Measurements from ENCODE around the gene CFAP97D2.
"Not testable (repeated sequence)": the region's sequence is repeated elsewhere in the genome, so short reads cannot be mapped to it uniquely, and the experiment has no call there.

CFAP97D2 gene

DNA sequence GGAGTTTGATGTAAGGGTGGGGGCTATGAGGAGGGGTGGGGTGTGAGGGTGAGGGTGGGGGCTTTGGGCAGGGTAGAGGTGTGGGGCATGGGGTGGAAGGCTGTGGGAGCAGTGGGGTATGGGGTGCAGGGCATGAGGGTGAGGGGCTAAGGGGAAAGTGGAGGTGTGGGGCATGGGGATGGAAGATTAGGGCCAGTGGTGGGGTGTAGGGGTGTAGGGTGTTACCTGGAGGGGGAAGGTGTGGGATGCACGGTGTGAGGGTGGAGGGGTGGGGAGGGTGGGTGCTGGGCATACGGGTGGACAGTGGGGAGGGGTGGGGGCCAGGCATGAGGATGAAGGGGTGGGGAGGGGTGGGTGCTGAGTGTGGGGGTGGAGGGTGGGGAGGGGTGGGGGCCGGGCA is 23.7 kb upstream of the CFAP97D2 start:
- TF ChIP-seq, protein P1, sequence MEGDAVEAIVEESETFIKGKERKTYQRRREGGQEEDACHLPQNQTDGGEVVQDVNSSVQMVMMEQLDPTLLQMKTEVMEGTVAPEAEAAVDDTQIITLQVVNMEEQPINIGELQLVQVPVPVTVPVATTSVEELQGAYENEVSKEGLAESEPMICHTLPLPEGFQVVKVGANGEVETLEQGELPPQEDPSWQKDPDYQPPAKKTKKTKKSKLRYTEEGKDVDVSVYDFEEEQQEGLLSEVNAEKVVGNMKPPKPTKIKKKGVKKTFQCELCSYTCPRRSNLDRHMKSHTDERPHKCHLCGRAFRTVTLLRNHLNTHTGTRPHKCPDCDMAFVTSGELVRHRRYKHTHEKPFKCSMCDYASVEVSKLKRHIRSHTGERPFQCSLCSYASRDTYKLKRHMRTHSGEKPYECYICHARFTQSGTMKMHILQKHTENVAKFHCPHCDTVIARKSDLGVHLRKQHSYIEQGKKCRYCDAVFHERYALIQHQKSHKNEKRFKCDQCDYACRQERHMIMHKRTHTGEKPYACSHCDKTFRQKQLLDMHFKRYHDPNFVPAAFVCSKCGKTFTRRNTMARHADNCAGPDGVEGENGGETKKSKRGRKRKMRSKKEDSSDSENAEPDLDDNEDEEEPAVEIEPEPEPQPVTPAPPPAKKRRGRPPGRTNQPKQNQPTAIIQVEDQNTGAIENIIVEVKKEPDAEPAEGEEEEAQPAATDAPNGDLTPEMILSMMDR (IDR thresholded peaks at IDR 0.05; ENCODE audit: insufficient read depth, low read depth, low read length, missing control alignments): no peak
- no peak for DNase-seq (ENCODE audit: low read depth)
- H3K4me3 ChIP-seq (ENCODE audit: low read depth, low read length): no peak overlapping the region

- TF ChIP-seq, protein P1 (IDR thresholded peaks at IDR 0.05; ENCODE audit: insufficient read depth, low read depth, low read length, missing control alignments): no peak
- H3K4me3 ChIP-seq (ENCODE audit: low read depth, low read length): no peak overlapping the region
- no peak for DNase-seq (ENCODE audit: low read depth)
These were observed 22.9 kb upstream of the CFAP97D2 start for GRCh38 chr13:114155926-114156883.

DNA sequence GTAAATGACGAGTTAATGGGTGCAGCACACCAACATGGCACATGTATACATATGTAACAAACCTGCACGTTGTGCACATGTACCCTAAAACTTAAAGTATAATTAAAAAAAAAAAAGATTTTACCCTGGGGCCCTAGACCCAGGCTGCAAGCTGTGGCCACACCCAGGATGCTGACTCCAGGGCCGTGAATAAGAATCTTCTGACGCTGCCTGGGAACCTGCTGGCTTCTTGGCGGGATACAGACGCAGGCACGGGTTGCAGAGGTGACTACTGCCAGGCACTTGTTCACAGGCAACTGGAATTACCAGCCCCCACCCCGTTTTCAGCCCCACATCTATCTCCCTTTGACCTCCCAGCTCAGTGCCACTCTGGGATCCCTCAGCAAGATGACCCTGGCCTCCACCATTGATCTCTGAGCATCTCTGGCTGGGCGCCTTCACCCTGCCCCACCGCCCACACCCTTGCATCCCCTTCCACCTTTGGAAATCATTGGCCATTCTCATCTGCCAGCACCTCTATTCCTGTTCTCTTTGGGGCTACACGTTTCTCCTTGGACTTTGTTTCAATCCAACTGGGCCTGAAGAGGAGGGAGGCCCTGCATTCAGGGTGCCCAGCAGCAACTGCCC is 21.1 kb upstream of the CFAP97D2 start:
- TF ChIP-seq, protein P1 (IDR thresholded peaks at IDR 0.05; ENCODE audit: insufficient read depth, low read depth, low read length, missing control alignments): no peak
- no peak overlapping the region for H3K4me3 ChIP-seq (ENCODE audit: low read depth, low read length)

DNA sequence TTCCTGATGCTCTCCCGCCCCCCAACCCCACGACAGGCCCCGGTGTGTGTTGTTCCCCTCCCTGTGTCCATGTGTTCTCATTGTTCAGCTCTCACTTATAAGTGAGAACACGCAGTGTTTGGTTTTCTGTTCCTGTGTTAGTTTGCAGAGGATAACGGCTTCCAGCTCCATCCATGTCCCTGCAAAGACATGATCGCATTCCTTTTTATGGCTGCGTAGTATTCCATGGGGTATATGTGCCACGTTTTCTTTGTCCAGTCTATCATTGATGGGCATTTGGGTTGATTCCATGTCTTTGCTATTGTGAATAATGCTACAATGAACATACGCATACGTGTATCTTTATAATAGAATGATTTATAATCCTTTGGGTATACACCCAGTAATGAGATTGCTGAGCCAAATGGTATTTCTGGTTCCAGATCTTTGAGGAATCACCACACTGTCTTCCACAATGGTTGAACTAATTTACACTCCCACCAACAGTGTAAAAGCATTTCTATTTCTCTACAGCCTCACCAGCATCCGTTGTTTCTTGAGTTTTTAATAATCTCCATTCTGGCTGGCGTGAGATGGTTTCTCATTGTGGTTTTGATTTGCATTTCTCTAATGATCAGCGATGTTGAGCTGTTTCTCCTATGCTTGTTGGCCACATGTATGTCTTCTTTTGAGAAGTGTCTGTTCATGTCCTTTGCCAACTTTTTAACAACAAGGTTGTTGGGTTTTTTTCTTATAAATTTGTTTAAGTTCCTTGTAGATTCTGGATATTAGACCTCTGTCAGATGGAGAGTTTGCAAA is 20.0 kb upstream of the CFAP97D2 start:
- peak; percentile 72 for DNase-seq (ENCODE audit: low read depth)
- H3K4me3 ChIP-seq (ENCODE audit: low read depth, low read length): not testable (repeated sequence)

More for the DNA sequence above, 21.1 kb upstream of the CFAP97D2 start:
- no peak for DNase-seq (ENCODE audit: low read depth)

DNA sequence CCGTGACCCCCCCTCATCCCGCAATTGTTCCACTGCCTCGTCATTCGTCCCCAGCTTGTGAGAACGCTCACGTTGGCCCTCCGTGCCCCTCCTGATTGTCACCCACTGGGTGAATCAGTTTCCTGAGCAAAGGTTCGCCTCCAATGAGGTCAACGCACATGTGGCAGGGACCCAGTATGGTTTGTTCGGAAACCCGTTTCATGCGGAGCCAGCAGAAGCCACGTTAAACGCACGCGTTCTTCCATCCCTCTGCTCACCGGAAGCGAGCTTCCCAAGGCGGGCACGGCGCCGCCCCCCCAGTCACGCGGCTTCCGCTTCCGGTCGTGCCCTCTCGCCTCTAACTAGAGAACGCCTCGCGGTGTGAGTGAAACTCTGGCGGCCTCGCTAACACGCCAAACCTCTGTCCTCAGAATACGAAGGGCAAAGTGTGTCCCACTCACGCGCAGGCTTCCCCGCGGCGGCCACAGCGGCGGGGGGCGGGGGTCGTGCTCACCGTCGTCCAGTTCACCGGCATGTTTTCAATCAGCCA is 18.0 kb upstream of the CFAP97D2 start:
- TF ChIP-seq, protein P1 (IDR thresholded peaks at IDR 0.05; ENCODE audit: insufficient read depth, low read depth, low read length, missing control alignments): no peak
- DNase-seq (ENCODE audit: low read depth): no peak
- H3K4me3 ChIP-seq (ENCODE audit: low read depth, low read length): no peak overlapping the region

DNA sequence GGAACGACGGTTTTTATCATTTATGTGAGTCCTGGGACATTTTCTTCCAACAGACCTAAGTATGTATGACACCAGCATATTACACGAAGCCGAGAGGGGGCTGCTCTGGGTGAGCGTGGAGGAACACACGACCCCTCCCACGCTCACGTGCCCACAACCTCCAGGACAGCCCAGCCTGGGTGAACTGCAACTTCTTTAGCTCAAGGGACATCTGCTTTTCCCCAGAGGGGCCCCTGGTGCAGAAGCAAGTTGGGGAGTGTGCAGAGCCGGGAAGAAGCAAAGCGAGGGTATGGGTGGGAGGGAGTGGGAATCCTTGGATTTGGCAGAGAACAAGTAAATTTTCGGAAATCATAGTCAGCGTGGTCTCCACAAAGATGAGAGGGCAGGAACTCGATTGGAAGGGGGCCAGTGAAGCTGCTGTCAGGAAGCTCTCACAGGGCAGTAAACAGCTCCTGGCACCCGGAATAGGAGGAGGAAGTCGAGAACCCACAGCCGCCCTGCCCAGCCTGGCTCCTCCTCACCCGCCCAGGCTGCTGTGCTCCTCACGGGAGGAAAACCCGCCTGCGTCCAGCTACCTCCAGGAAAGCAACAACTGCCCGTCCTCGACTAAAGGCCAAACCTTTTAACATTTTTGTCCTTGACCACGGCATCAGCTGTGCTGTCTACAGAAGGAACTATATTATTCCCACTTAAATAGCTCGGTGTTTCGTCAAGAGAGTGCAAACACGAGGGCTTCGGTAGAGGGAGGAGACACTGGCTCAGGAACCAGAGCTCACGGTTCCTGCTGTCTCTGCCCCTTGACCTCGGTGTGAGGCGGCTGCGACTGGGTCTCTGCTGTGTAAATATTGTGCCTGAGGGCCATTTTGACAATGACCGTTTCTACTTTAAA is 17.2 kb upstream of the CFAP97D2 start:
- DNase-seq (ENCODE audit: low read depth): no peak
- no peak overlapping the region for H3K4me3 ChIP-seq (ENCODE audit: low read depth, low read length)
- TF ChIP-seq, protein P1 (IDR thresholded peaks at IDR 0.05; ENCODE audit: insufficient read depth, low read depth, low read length, missing control alignments): no peak

Measured in GM12865 (cell line).